Measurements from ENCODE around the gene OPN1MW3. TPM values are rescaled to one million over a fixed set of nuclear protein-coding genes. Genes with fewer than 3 reads are reported as not detected.

OPN1MW3 gene
- total RNA-seq, 4 donors from 2014 or later: not detected

DNA sequence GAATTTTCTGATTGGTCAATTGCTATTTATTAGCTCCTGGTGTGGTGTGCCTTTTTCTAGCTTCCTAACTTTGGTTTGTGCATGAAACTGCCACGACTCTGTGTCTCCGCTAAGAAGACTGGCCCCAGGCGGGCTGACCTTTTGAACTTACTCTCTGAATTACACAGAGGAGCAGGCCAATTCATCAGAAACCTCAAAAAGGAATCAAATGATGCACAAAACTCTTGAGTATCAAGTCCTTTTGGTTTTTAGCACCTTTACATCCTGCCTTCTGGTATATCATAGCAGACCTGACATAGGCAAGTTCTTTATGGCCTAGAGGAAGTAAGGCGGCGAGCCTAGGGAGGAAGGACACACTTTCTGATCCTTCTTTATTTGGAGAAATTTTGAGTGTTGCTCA lies 55.8 kb downstream of the OPN1MW3 start:
- TF ChIP-seq POLR2A (IDR thresholded peaks at IDR 0.05; ENCODE audit: low read depth) (no peak), POLR2AphosphoS5 (IDR thresholded peaks at IDR 0.05) (no peak), EP300 (IDR thresholded peaks at IDR 0.05) (no peak)
- TF ChIP-seq, protein P1, sequence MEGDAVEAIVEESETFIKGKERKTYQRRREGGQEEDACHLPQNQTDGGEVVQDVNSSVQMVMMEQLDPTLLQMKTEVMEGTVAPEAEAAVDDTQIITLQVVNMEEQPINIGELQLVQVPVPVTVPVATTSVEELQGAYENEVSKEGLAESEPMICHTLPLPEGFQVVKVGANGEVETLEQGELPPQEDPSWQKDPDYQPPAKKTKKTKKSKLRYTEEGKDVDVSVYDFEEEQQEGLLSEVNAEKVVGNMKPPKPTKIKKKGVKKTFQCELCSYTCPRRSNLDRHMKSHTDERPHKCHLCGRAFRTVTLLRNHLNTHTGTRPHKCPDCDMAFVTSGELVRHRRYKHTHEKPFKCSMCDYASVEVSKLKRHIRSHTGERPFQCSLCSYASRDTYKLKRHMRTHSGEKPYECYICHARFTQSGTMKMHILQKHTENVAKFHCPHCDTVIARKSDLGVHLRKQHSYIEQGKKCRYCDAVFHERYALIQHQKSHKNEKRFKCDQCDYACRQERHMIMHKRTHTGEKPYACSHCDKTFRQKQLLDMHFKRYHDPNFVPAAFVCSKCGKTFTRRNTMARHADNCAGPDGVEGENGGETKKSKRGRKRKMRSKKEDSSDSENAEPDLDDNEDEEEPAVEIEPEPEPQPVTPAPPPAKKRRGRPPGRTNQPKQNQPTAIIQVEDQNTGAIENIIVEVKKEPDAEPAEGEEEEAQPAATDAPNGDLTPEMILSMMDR (IDR thresholded peaks at IDR 0.05): no peak
- Histone ChIP-seq H3K4me1 (peaks cover 0 to 10% (median 2%) of the 10 kb centered on the region in 4 donors), H3K27me3 (peaks cover 0 to 8% (median 0%) of the 10 kb centered on the region in 4 donors), H3K36me3 (no peaks in the 10 kb centered on the region), H3K27ac (replicated peaks in 1 of 4) (no peak overlapping the region), H3K9me3 (no peaks in the 10 kb centered on the region), H3K4me3 (no peak overlapping the region)
- no peak for DNase-seq (ENCODE audit: extremely low spot score)
- intact Hi-C loops (cut with DNase I): no loop called here
- 73% methylated on average over 5 of the region's 5 CpGs for WGBS

DNA sequence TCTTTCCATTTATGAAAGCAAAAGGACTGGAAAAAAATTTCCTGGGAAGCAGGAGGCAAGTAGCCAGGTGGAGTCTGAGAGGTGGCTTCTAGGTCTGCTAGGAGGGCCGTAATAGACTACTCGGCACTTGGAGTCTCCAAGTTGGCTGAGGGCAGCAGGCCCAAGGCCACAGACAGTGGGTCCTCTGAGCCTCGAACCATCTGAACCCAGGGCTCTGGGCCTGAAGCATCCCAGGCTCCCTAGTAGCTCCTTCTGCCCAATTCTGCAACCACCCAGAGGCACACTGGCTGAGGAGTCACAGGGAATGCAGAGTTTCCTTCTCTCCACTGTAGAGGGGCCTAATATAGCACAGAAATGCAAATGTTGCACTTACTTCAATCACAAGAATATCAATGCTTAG lies 58.0 kb downstream of the OPN1MW3 start:
- no peaks in the 10 kb centered on the region for H3K36me3 ChIP-seq
- WGBS: 85% methylated on average over 3 of the region's 3 CpGs
- intact Hi-C loops (cut with DNase I): no loop called here
- H3K27me3 ChIP-seq: peaks cover 0 to 2% (median 0%) of the 10 kb centered on the region in 4 donors
- no peak overlapping the region for H3K27ac ChIP-seq (replicated peaks in 1 of 4)
- peaks cover 0 to 5% (median 2%) of the 10 kb centered on the region in 4 donors for H3K4me1 ChIP-seq
- no peaks in the 10 kb centered on the region for H3K9me3 ChIP-seq
- no peak overlapping the region for H3K4me3 ChIP-seq
- no peak for DNase-seq (ENCODE audit: extremely low spot score)
- no peak for TF ChIP-seq POLR2AphosphoS5 (IDR thresholded peaks at IDR 0.05)

DNA sequence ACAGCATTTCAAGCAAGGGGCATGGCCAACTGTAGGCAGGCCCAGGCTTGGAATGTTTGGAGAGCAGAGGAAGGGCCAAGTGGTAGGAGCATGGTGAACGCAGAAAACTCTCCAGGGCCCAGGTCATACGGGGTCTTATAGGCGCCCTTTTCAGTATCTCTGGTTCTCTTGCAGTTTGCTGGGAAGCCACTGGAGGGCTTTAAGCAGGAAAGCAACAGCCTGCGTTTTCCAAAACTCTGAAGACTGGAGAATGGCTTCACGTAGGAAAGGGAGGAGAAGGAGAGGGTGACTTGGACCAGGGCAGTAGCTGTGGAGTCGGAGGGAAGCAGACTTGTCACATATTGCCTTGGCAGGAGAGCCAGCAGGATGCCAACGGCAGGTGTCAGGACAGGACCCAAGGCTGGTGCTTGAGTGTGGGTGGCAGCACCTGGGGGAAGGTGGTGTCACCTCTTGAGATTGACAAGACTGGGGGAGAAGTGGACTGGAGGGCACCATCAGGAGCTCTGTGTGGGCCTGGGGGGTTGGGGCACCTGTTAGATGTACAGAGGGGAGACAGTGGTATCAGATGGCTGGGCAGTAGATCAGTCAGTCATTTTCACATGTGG lies 60.1 kb downstream of the OPN1MW3 start:
- no peaks in the 10 kb centered on the region for H3K36me3 ChIP-seq
- TF ChIP-seq, protein P1 (IDR thresholded peaks at IDR 0.05): peak in 2 of 3 experiments; percentile 15 to 52
- no peak for TF ChIP-seq POLR2A (IDR thresholded peaks at IDR 0.05; ENCODE audit: low read depth)
- no peaks in the 10 kb centered on the region for H3K9me3 ChIP-seq
- no peak for DNase-seq (ENCODE audit: extremely low spot score)
- H3K27ac ChIP-seq (replicated peaks in 1 of 4): no peak overlapping the region
- 36% methylated on average over 7 of the region's 7 CpGs for WGBS
- peaks cover 0 to 5% (median 2%) of the 10 kb centered on the region in 4 donors for H3K4me1 ChIP-seq
- no peaks in the 10 kb centered on the region for H3K27me3 ChIP-seq
- H3K4me3 ChIP-seq: no peak overlapping the region
- intact Hi-C loops (cut with DNase I): no loop called here

DNA sequence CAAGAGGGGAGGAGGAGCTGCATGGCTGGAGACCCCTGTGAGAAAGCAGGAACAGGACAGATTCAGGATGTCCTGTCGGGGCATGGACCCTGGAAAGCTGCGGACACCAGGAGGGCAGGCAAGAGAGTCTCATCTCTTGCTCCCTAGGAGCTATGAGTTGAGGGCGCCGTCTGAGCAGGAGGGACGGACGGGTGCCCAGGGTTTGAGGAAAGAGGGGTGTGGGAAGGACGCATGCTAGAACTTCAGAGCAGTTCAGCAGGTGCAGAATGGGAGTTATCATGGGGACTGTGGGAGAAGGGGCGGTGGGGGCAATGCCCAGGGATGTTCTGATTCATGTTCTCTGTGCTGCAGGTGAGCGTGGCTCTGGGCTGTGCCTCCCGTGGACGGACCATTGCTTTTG lies 63.0 kb downstream of the OPN1MW3 start:
- Histone ChIP-seq H3K4me3 (no peak overlapping the region), H3K36me3 (no peaks in the 10 kb centered on the region), H3K27me3 (no peaks in the 10 kb centered on the region), H3K27ac (replicated peaks in 1 of 4) (no peak overlapping the region), H3K4me1 (peaks cover 0 to 5% (median 2%) of the 10 kb centered on the region in 4 donors), H3K9me3 (no peaks in the 10 kb centered on the region)
- no peak for DNase-seq (ENCODE audit: extremely low spot score)
- WGBS: 81% methylated on average over 11 of the region's 11 CpGs
- TF ChIP-seq POLR2AphosphoS5 (IDR thresholded peaks at IDR 0.05): no peak
- no peak for TF ChIP-seq EP300 (IDR thresholded peaks at IDR 0.05)
- no peak for TF ChIP-seq POLR2A (IDR thresholded peaks at IDR 0.05; ENCODE audit: low read depth)
- TF ChIP-seq, protein P1 (IDR thresholded peaks at IDR 0.05): no peak
- intact Hi-C loops (cut with DNase I): no loop called here

Other genes starting within 250 kb of the OPN1MW3 start
- 10 to 100 TPM; 50.5 to 74.9 (median 67.6) TPM for gene IRAK1, start 237.7 kb upstream of the OPN1MW3 start, total RNA-seq
- gene MECP2, start 159.9 kb upstream of the OPN1MW3 start, total RNA-seq: 10 to 100 TPM; 57.7 to 79.4 (median 64.8) TPM
- gene OPN1LW, start 113.3 kb upstream of the OPN1MW3 start, total RNA-seq: not detected
- not detected for gene OPN1MW, start 75.0 kb upstream of the OPN1MW3 start, total RNA-seq
- gene OPN1MW2, start 37.8 kb upstream of the OPN1MW3 start, total RNA-seq: not detected
- gene TEX28, start 37.5 kb downstream of the OPN1MW3 start, total RNA-seq: not detected
- not detected for gene TKTL1, start 38.2 kb downstream of the OPN1MW3 start, total RNA-seq
- over 10,000 TPM in 3 of 4 donors, 1,000 to 10,000 TPM in 1; 8,941 to 16,544 (median 12,362) TPM for gene FLNA, start 117.1 kb downstream of the OPN1MW3 start, total RNA-seq
- 10 to 100 TPM; 37.0 to 64.7 (median 57.7) TPM for gene EMD, start 121.7 kb downstream of the OPN1MW3 start, total RNA-seq
- 1,000 to 10,000 TPM; 2,150 to 7,554 (median 4,519) TPM for gene RPL10, start 140.8 kb downstream of the OPN1MW3 start, total RNA-seq
- 10 to 100 TPM; 19.9 to 24.3 (median 22.6) TPM for gene DNASE1L1, start 151.7 kb downstream of the OPN1MW3 start, total RNA-seq
- gene TAFAZZIN, start 154.0 kb downstream of the OPN1MW3 start, total RNA-seq: 10 to 100 TPM; 18.6 to 43.6 (median 32.5) TPM
- gene ATP6AP1, start 171.1 kb downstream of the OPN1MW3 start, total RNA-seq: 10 to 100 TPM; 27.4 to 67.2 (median 34.7) TPM
- gene GDI1, start 179.6 kb downstream of the OPN1MW3 start, total RNA-seq: 100 to 1,000 TPM; 105 to 148 (median 128) TPM
- 10 to 100 TPM; 47.7 to 63.5 (median 56.7) TPM for gene FAM50A, start 186.6 kb downstream of the OPN1MW3 start, total RNA-seq
- 10 to 100 TPM in 1 of 4 donors, 1 to 10 TPM in 3; 2.2 to 17.9 (median 4.3) TPM for gene PLXNA3, start 200.7 kb downstream of the OPN1MW3 start, total RNA-seq
- gene LAGE3, start 221.7 kb downstream of the OPN1MW3 start, total RNA-seq: 10 to 100 TPM; 14.1 to 21.7 (median 16.9) TPM
- 10 to 100 TPM; 41.7 to 75.8 (median 57.9) TPM for gene UBL4A, start 229.0 kb downstream of the OPN1MW3 start, total RNA-seq
- 10 to 100 TPM; 24.5 to 44.9 (median 38.1) TPM for gene SLC10A3, start 233.0 kb downstream of the OPN1MW3 start, total RNA-seq